Activated T-cell treated with anti-CD3 and anti-CD28 coated beads, Interleukin-2, amount 50 U/mL, for 72 hours (primary cell): Measurements from ENCODE around the gene NUDT2. TPM values are rescaled to one million over a fixed set of nuclear protein-coding genes. Genes with fewer than 3 reads are reported as not detected.

Source experiments
- ATAC-seq, 2 donors: fragments of 150-1000 bp; cut with Tn5 transposase; replicated peaks in 1 of 2; 2 replicates each; pipeline ENCODE4 v1.10.0; 2021; ENCODE audit warnings: moderate library complexity in 2 of 2, mild to moderate bottlenecking in 1 of 2
- DNase-seq, 2 donors: peaks; one replicate each; pipeline ENCODE4 v3.0.0; 2021 to 2022; ENCODE audit warnings: mixed read lengths in 1 of 2
- H3K27ac Mint-ChIP-seq: one replicate; pipeline ENCODE4 v1.8.0; 2022; ENCODE audit warnings: mild to moderate bottlenecking, moderate library complexity, mixed read lengths
- H3K27me3 Mint-ChIP-seq: one replicate; pipeline ENCODE4 v1.8.0; 2022; ENCODE audit warnings: low read depth, mixed read lengths
- H3K36me3 Mint-ChIP-seq, 2 donors: one replicate each; pipeline ENCODE4 v1.8.0; 2022; ENCODE audit warnings: mixed read lengths in 2 of 2, mild to moderate bottlenecking in 1 of 2; ENCODE audit not compliant: insufficient read depth in 2 of 2
- H3K4me1 Mint-ChIP-seq: one replicate; pipeline ENCODE4 v1.8.0; 2022; ENCODE audit warnings: low read depth, mixed read lengths
- H3K4me3 Mint-ChIP-seq, 2 donors: one replicate each; pipeline ENCODE4 v1.8.0; 2022; ENCODE audit warnings: mild to moderate bottlenecking in 2 of 2, mixed read lengths in 2 of 2, moderate library complexity in 2 of 2
- H3K9me3 Mint-ChIP-seq, 2 donors: one replicate each; pipeline ENCODE4 v1.8.0; 2022; ENCODE audit warnings: mixed read lengths in 2 of 2
- total RNA-seq, 2 donors: library from RNA; stranded (reverse); gene quantifications; one replicate each; pipeline ENCODE4 v1.2.3, GENCODE V29; 2022

The NUDT2 gene
- total RNA-seq, 2 donors from 2014 or later = 27.2 to 35.3 TPM

DNA sequence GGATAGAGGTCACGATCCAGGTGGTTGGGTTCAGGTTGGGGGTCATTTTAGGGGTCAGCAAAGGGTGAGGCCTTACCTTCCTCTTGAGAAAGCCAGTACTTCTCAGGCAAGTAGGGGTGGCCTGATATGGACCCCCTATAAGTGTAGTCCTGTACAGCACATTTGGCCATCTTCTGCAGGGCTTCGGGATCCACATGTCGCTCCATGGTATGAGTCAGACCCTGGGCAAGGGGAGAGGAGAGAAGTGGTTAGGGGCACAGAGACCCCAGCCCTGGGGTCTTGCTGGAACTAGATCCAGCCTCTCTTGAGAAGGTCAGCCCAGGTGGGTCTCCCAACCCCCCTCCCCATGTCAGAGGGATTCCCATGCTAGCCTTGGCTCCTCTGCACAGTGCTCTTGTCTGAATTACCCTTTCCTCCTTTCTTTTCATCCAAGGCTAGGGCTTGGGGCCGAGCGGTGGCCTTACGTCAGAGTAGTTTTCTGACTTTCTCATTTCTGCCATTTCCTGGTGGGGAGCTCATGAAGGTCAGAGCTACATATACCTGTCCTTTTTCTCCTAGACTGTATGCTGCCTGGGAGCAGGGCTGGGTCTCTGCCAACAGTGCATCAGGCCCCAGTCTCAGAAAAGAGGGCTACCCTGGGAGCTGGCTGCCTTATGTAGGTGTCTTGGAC lies 56.3 kb downstream of the NUDT2 start:
- H3K27ac Mint-ChIP-seq = no peak overlapping the region
- H3K9me3 Mint-ChIP-seq = no peaks in the 10 kb centered on the region
- H3K36me3 Mint-ChIP-seq = no peaks in the 10 kb centered on the region
- H3K4me3 Mint-ChIP-seq = no peak overlapping the region
- H3K27me3 Mint-ChIP-seq = no peaks in the 10 kb centered on the region
- DNase-seq (no peak), ATAC-seq (no peak)
- H3K4me1 Mint-ChIP-seq = peaks cover 13% of the 10 kb centered on the region

DNA sequence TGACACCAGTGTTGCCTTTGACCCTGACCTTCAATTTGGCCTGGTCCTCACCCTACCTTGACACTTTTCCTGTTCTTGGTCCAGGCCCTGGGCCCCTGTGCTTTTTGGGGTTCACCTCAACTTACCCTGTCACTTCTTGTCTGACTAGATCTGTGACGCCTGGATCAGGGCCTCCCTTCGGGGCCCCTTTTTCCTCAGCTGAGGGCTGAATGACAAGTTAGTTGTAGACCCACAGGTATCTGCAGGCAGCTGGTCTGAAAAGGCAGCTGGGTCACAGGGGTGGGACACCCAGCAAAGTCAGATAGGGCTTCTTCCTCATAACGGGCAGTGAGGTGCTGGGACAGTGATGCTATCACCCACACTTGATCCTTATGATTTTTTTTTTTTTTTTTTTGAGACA lies 57.3 kb downstream of the NUDT2 start:
- H3K4me3 Mint-ChIP-seq = no peak overlapping the region
- DNase-seq (no peak), ATAC-seq (no peak)
- no peaks in the 10 kb centered on the region for H3K36me3 Mint-ChIP-seq
- no peaks in the 10 kb centered on the region for H3K27me3 Mint-ChIP-seq
- no peaks in the 10 kb centered on the region for H3K9me3 Mint-ChIP-seq
- H3K27ac Mint-ChIP-seq = no peak overlapping the region
- H3K4me1 Mint-ChIP-seq = peaks cover 3% of the 10 kb centered on the region

DNA sequence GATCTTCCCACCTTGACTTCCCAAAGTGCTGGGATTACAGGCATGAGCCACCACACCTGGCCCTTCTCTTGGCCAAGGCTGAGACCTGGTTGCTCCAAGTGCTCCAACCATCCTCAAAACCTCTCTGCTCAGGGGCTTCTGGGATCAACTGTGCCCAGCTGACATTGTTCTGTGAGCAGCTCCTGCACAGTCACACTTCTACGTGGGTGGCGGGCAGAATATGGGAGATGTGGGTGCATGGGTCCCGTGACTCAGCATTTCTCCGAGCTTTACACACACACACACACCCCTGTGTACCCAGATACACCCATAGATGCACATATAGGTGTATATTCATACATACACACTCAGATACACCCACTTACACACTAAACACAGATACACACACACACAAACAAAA lies 57.9 kb downstream of the NUDT2 start:
- no peak overlapping the region for H3K27ac Mint-ChIP-seq
- H3K27me3 Mint-ChIP-seq = no peaks in the 10 kb centered on the region
- no peaks in the 10 kb centered on the region for H3K4me1 Mint-ChIP-seq
- H3K4me3 Mint-ChIP-seq = no peak overlapping the region
- H3K9me3 Mint-ChIP-seq = no peaks in the 10 kb centered on the region
- no peak for DNase-seq
- no peaks in the 10 kb centered on the region for H3K36me3 Mint-ChIP-seq
- no peak for ATAC-seq

DNA sequence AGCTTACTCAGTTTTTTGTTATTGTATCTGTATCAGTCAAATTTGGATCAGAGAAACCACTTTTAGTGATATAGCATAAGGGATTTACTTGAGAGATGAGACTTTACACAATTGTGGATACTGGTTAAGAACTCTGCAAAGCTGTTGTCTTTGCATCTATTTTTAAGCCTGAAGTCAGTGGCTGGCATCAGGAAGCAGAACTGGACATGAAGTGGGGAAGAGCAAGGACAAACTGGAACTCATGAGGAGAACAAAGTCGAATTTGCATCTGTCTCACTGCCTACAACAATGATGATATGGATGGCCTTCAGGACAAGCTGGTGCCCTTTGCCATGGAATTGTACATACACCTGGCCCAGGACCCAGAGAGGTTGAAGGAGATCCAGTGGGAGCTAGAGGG lies 63.1 kb downstream of the NUDT2 start:
- no peak overlapping the region for H3K4me3 Mint-ChIP-seq
- no peak for DNase-seq
- no peaks in the 10 kb centered on the region for H3K4me1 Mint-ChIP-seq
- H3K36me3 Mint-ChIP-seq = no peaks in the 10 kb centered on the region
- H3K27me3 Mint-ChIP-seq = no peaks in the 10 kb centered on the region
- H3K27ac Mint-ChIP-seq = no peak overlapping the region
- no peak for ATAC-seq
- no peaks in the 10 kb centered on the region for H3K9me3 Mint-ChIP-seq

Other genes starting within 250 kb of the NUDT2 start
- gene DCAF12, start 202.9 kb upstream of the NUDT2 start, total RNA-seq = 10 to 100 TPM; 32.7 to 36.3 TPM
- 10 to 100 TPM; 36.4 to 37.5 TPM for gene UBAP1, start 150.5 kb upstream of the NUDT2 start, total RNA-seq
- 1 to 10 TPM; 5.8 to 7.4 TPM for gene KIF24, start 301 bp upstream of the NUDT2 start, total RNA-seq
- 1 to 10 TPM; 1.7 TPM for gene MYORG, start 47.3 kb downstream of the NUDT2 start, total RNA-seq
- gene FAM219A, start 129.0 kb downstream of the NUDT2 start, total RNA-seq = 10 to 100 TPM; 15.2 to 18.1 TPM
- gene DNAI1, start 129.2 kb downstream of the NUDT2 start, total RNA-seq = under 1 TPM in 1 of 2 donors, not detected in 1; 0.23 TPM
- gene ENHO, start 193.4 kb downstream of the NUDT2 start, total RNA-seq = under 1 TPM in 1 of 2 donors, not detected in 1; 0.23 TPM